GM12873 (cell line): ENCODE data around the gene CASKIN2.

Experiments used
- CTCF ChIP-seq: IDR thresholded peaks from 2 replicates; pipeline ENCODE4 v1.5.1; 2012; ENCODE audit warnings: low read depth, mild to moderate bottlenecking, moderate library complexity, low read length, control low read depth; ENCODE audit not compliant: insufficient read depth; ENCODE audit errors: missing control alignments

Gene CASKIN2

DNA sequence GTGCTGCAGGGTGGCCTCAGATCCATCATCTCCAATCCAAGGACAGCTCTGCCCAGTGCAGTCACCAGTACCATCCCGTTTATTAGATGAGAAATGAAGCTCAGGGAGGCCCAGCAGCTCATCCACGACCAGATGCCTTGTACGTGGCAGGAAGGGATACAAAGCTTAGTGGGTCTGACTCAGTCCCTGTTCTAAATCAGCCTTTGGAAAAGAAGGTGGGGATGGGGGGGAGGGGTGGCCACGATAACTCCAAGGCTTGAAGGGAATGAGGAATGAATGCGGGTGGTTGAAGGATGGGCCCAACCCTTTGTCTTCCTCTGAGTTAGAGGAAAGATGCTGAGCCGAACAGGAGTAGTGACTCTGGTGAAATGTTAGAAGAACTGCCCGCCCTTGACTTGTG is 35.9 kb upstream of the CASKIN2 start:
- no peak for TF ChIP-seq CTCF

- TF ChIP-seq CTCF: no peak
These were observed 34.8 kb upstream of the CASKIN2 start for GRCh38 chr17:75550139-75550465.

- TF ChIP-seq CTCF: no peak
These were observed 34.2 kb upstream of the CASKIN2 start for GRCh38 chr17:75549246-75550138.

DNA sequence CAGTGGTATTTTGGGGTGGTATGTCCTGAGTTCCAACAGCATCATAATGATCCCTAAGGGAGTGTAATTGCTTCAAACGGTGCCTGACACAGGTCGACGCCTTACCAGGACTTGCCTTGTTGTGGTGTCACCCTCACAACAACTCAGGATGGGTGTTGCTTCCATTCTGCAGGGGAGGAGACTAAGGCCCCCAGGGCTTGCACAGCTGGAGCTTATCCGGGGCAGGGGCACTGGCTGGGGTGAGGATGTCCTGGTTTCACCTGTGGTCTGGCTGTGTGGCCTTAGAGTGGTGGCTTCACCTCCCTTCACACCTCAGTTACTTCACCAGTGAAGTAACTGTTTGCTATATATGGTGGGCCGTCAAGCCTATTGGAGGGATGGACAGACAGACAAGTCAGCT is 33.5 kb upstream of the CASKIN2 start:
- TF ChIP-seq CTCF: no peak

GRCh38 chr17:75547091-75547490 is 31.8 kb upstream of the CASKIN2 start:
- no peak for TF ChIP-seq CTCF

- TF ChIP-seq CTCF: no peak
These were observed 30.8 kb upstream of the CASKIN2 start for GRCh38 chr17:75546181-75546580.

DNA sequence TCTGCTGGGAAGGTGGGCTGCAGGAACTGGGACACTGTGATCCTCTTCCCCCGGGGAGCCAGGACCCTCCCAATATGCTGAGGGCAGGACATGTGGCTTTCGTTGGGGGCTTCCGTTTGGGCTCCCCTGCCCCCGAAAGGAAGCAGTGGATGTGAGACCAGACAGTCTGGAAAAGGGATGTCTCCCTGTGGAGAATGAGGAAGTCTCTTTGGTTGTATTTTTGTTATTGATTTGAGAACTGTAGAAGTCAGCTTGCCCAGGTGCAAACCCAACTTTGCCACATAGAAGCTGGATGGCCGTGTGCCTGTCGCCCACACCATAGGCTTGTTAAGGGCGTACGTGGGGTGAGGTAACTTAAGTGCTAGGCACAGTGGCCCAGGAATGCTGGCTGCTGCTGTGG is 28.9 kb upstream of the CASKIN2 start:
- TF ChIP-seq CTCF: no peak
